NCI-H1048 (cell line): Measurements from ENCODE around the gene TRAPPC2L.

ENCODE experiments used
- DNase-seq: peaks from one replicate; lab custom pipeline; 2025; lab: John Stamatoyannopoulos, UW

Gene TRAPPC2L

DNA sequence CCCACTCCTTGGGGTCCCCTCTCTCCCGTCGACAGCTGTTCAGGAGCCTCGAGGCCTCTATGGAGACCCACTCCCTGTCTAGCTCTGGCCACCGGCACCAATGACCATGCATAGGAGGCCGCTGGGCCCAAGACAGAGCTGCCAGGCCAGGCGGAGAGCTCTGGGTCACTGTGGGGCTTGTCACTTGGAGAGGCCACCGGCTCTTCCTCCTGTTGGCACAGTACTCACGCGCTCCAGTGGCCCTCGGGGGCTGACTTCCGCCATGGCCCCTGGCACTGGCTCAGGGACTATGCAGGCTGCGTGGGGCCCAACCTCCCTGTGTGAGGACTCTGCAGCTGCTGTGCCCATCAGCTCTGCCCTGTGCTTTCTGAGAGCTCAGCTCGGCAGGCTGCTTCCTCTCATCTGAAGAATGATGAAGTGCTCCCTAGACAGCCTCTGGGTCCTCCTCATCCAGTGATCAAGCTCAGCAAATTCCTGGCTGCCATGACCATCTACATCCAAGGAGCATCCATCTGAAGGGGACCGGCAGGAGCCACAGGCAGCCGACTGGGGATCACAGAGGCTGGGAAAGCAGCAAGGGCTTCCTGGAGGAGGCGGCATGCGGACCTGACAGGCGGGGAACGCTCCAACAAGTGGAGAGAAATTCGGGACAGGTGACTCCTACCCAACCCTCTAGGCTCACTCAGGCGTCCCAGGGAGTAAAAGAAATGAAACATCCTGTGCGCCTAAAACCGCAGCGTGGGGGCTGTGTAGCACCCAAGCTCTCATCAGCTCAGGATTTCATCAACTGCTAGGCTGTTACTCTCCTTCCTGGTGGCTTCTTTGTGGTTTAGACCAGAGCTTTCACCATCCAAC, 17.0 kb upstream of the TRAPPC2L start:
- no peak for DNase-seq

GRCh38 chr16:88840600-88841215, 16.2 kb upstream of the TRAPPC2L start:
- no peak for DNase-seq

- no peak for DNase-seq
Measured at GRCh38 chr16:88841521-88842307, 15.2 kb upstream of the TRAPPC2L start.

DNA sequence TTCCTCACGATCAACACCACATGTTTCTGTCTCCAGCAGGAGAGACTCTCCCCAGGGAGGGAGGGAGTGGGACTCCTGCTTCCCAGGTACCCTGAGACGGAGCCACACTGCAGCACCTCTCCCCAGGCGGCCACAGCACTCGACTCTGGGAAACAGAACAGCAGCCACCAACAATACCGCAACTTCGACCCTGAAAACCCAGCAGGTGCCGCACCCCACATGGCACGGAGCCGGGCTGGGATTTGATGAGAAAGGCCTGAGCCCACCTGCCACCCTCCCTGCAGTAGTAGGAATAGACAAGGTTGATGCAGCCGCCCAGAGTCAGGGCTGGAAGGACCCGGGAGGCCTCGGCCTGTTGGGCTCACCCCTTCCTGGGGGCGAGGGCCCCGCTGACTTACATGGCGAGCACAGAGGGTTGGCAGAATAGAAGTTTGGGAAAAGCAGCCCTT, 14.6 kb upstream of the TRAPPC2L start:
- DNase-seq, result no peak

DNA sequence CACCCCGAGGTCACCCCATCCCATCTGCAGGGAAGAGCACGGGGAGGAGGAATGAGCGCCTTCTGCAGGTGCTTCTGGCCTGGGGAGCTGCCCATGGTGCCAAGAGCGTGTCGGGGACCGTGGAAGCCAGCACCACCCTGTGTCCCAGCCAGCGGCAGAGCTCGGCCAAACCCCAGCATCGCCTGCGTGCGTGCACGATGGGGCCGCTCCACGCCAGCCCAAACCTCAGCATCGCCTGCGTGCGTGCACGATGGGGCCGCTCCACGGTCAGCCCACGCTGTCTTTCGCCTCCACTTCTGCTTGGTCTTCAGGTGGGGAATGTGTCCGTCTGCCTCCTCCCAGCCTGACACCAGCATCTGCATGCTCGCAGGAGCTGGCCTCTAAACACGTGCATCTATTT, 14.1 kb upstream of the TRAPPC2L start:
- no peak for DNase-seq

- no peak for DNase-seq
Measured at GRCh38 chr16:88843256-88843655, 13.7 kb upstream of the TRAPPC2L start.

- DNase-seq, result no peak
Measured at GRCh38 chr16:88844419-88845036, 12.4 kb upstream of the TRAPPC2L start.

- no peak for DNase-seq
Measured at GRCh38 chr16:88846088-88846487, 10.8 kb upstream of the TRAPPC2L start.

DNA sequence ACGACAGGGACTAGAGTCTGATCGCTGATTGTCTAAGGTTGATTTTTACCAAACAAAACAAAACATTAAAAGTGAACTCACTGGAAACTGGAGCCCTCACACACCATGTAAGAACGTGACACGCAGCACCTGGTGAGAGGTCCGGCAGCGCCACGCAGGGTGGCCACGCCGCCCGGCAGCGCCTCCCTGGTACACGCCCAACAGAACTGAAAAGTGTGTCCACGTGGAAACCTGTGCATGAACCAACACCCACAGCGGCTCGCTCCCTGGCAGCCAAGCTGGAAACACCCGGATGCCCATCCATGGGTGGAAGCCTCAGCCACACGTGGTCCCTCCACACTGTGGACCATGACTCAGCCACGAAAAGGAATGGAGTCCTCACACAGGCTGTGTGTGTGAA, 9.3 kb upstream of the TRAPPC2L start:
- DNase-seq, result no peak

- DNase-seq, result no peak
Measured at GRCh38 chr16:88848557-88848956, 8.4 kb upstream of the TRAPPC2L start.

GRCh38 chr16:88850531-88851199, 6.3 kb upstream of the TRAPPC2L start:
- no peak for DNase-seq

GRCh38 chr16:88851616-88852015, 5.3 kb upstream of the TRAPPC2L start:
- DNase-seq, result no peak

DNA sequence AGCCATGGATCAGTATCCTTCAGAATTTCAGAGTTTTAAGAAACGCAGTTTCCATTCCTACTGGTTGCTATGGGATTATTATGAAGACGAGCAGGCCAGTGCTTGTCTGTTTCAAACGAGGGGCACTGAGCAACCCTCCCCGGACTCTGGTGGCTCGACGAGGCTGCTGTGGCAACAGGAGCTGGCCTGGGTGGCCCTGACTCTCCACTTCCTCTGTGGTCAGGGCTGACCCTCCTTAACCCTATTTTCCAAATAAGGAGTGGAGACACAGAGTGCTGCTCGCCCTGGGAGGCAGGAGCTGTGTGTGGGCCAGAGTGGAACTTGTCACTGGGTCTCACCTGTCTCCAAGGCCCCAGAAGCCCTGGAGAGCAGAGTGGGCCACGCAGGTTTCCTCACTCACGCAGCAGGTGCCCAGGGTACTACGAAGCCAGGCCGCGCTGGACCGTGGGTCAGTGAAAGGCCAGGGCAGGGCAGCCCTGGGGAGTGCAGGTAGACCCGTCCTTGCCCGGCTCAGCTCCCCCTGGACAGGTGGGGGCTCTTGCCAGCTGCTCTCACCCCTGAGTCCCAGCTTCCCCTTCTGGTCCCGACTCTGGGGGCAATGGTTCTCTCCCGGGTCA, 3.5 kb upstream of the TRAPPC2L start:
- no peak for DNase-seq

DNA sequence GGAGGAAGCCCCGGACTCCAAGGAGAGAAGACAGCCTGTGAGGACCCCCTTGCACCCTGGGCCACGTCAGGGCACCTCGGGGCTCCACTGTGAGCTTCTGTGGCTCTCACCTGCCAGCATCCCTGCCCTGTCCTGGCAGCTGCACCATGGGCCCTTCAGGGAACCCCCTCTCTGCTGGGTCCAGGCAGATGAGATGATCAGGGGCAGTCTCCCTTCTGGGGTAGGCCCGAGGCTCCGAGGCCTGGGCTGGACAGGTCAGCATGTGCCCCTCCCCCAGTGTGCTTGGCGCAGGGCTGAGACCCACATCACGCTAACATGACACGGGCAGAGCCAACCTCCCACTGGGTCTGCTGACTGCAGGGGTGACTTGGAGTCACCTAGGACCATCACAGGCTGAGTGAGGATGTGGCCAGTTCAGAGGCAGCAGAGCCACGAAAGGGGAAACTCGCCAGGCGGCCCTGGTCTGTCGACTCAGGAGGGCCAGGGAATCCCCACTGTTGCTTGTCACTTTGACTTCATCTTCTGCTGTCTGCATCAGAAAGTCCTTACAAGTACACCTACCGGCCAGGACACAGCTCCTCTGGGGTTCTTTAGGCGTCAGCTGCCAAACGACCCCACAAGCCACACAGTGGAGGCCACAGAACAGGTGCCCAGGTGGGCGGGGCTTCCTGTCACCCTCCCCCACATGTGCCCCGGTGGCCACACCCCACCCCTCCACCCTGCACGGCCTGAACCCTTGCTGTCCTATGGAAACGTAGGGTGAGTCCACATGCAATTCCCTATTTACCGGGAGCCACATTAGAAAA, 2.4 kb upstream of the TRAPPC2L start:
- no peak for DNase-seq

- DNase-seq, result no peak
Measured at GRCh38 chr16:88855176-88855575, 1.8 kb upstream of the TRAPPC2L start.

DNA sequence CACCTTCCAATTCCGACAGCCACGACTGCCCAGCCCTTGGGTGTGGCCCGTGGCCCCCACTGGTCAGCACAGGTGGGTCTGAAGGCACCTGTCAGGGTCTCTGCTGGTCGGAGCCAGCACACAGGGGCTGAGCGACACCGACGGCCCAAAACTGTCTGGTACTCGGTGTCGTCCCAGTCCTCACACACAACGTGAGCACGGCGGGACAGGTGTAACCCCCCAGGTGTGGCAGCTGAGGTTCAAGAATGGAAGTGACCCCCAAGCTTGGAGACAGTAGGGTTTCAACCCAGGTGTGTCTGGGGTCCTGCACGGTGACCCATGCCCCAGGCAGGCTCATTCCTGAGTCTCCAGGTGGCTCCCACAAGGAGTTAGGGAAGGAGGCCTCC, 1.2 kb upstream of the TRAPPC2L start:
- no peak for DNase-seq

DNA sequence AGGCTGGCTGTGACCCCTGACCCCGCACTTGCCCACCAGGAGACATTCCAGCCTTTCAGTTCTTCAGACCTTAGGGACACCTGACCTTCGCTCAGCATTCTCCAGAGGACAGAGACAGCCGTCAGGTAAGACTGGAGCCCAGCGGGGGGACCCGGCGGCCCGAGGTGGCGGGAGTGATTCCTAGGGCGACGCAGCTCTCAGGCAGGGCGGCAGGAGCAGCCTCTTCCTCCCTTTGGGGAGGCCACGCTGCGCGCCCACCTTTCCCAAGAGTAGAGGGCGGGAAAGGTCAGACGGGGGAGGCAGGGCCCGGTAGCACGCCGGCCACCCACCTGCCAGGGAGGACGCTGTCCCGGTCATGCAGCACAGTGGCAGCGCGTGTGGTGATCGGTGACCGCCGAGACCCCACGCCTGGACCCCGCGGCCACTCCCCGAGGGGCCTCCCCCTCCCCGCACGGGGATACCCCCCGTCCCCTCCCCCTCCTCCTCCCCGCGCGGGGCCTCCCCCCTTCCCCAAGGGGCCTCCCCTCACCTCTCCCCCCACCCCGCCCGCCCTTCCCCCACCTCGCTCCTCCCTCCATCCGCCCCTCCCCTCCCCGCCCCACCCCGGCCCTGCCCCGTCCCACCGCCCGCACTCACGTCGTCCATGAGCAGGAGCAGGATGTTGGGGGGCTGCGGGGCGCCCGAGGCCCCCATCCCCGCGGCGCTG, 652 bp upstream of the TRAPPC2L start:
- DNase-seq, result no peak

DNA sequence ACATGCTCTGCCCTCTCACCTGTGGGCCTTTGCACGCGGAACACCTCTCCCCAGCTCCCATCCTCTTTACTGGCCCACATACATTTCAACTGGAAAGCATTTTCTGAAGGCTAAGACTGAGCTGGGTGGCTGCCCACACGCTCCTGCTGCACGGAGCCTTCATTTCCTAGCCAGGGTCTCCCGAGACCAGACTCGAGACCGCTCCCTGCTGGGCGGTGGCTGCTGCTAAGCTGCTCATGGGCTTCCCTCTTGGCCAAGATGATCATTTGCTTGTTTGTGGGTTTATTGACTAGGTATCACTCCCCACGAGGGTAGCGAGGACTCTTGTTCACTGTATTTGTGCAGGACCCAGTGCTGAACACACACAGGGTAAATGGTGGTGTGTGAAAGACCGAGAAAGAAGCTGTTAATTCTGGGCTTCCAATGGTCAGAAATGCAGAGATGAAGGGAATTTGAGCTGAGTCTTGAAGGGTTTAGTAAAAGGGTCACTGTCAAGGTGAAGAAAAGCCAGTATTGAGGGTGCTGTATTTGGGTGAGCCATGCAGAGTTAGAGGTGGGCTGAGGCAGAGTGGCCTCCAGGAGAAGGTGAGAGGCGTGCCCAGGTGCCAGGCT, 907 bp downstream of the TRAPPC2L start:
- no peak for DNase-seq

DNA sequence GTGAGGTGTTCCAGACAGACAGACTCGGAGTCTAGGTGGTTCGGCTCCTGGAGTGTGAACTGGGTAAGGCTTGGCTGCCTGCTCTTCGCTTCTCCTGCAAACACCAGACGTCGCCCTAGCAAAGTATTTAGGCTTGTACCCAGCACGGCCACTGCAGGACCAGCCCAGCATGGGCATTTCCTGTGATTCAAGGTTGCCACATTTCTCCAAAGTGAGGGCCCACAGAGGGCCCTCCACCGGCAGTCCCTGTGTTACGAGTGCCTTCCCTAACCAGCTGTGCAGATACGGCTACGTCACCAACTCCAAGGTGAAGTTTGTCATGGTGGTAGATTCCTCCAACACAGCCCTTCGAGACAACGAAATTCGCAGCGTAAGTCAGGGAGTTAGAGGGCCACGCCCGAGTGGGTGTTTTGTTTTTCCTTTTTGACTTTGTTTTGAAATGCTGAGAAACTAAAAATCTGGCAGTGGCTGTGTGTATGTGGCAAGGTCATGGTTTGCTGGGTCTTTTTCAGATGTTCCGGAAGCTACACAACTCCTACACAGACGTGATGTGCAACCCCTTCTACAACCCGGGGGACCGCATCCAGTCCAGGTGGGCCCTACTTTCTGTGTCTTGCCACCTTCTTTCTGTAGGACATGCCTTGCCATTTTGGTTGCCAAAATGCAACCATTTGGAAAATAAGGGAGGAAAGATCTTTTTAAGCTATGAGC, 2.6 kb downstream of the TRAPPC2L start:
- DNase-seq, result no peak
